Stimulated activated CD8-positive, alpha-beta memory T cell treated with anti-CD3 and anti-CD28 coated beads, Interleukin-12 subunit alpha, Interleukin-12 subunit beta, amount 100 ng/mL, for 4 hours (primary cell): ENCODE data around the gene OPTC.
"Not testable (repeated sequence)": the region's sequence is repeated elsewhere in the genome, so short reads cannot be mapped to it uniquely, and the experiment has no call there.

Experiments used
- DNase-seq: peaks from one replicate; pipeline ENCODE4 v3.0.0-alpha.2; 2020; ENCODE audit warnings: low read depth

OPTC gene

GRCh38 chr1:203493901-203494300, at the start of gene OPTC:
TSS of gene OPTC (plus strand) at chr1:203494153. CDS start at chr1:203496006, 1,853 bp downstream.
- DNase-seq: no peak

- no peak for DNase-seq
These were observed 49.8 kb upstream of the OPTC start for GRCh38 chr1:203444171-203444576.

- DNase-seq: no peak
These were observed 46.8 kb upstream of the OPTC start for GRCh38 chr1:203447151-203447550.

- not testable (repeated sequence) for DNase-seq
These were observed 46.4 kb upstream of the OPTC start for GRCh38 chr1:203447598-203447997.

- no peak for DNase-seq
These were observed 45.4 kb upstream of the OPTC start for GRCh38 chr1:203448521-203449061.

- no peak for DNase-seq
These were observed 44.0 kb upstream of the OPTC start for GRCh38 chr1:203450001-203450400.

GRCh38 chr1:203450479-203451149, 43.3 kb upstream of the OPTC start:
- DNase-seq: no peak

- no peak for DNase-seq
These were observed 41.8 kb upstream of the OPTC start for GRCh38 chr1:203451836-203452784.

- no peak for DNase-seq
These were observed 40.9 kb upstream of the OPTC start for GRCh38 chr1:203453016-203453415.

- DNase-seq: no peak
These were observed 40.3 kb upstream of the OPTC start for GRCh38 chr1:203453616-203454015.

- no peak for DNase-seq
These were observed 38.9 kb upstream of the OPTC start for GRCh38 chr1:203454986-203455471.

GRCh38 chr1:203455706-203456105, 38.2 kb upstream of the OPTC start:
- no peak for DNase-seq

GRCh38 chr1:203456577-203456976, 37.4 kb upstream of the OPTC start:
- no peak for DNase-seq

GRCh38 chr1:203458078-203458477, 35.9 kb upstream of the OPTC start:
- DNase-seq: no peak

- DNase-seq: no peak
These were observed 34.2 kb upstream of the OPTC start for GRCh38 chr1:203459671-203460201.

GRCh38 chr1:203461717-203462116, 32.2 kb upstream of the OPTC start:
- no peak for DNase-seq

GRCh38 chr1:203462143-203462542, 31.8 kb upstream of the OPTC start:
- no peak for DNase-seq

- DNase-seq: no peak
These were observed 31.1 kb upstream of the OPTC start for GRCh38 chr1:203462878-203463277.

GRCh38 chr1:203463469-203464062, 30.4 kb upstream of the OPTC start:
- no peak for DNase-seq

- no peak for DNase-seq
These were observed 29.7 kb upstream of the OPTC start for GRCh38 chr1:203464226-203464625.

- DNase-seq: no peak
These were observed 29.2 kb upstream of the OPTC start for GRCh38 chr1:203464743-203465142.

GRCh38 chr1:203465146-203465798, 28.7 kb upstream of the OPTC start:
- no peak for DNase-seq
